CD14-positive monocyte (primary cell): ENCODE results near the gene NPIPA5. TPM values are rescaled to one million over a fixed set of nuclear protein-coding genes. Genes with fewer than 3 reads are reported as not detected.

Source experiments
- DNase-seq, 3 donors: peaks; one replicate each; pipeline ENCODE4 v3.0.0-alpha.2; 2011 to 2022
- H2AFZ ChIP-seq: 2 replicates; pipeline ENCODE4 v1.6.0; 2012; ENCODE audit warnings: mild to moderate bottlenecking, low read depth, low read length, inconsistent platforms; ENCODE audit not compliant: insufficient read depth, poor library complexity, severe bottlenecking
- H3K27ac ChIP-seq, 2 donors: 1 replicate in 1 of 2; 2 replicates in 1 of 2; pipeline ENCODE4 v1.5.1; 2012 to 2013; ENCODE audit warnings: low read length in 2 of 2, control low read depth in 1 of 2, inconsistent platforms in 1 of 2, low read depth in 1 of 2, mild to moderate bottlenecking in 1 of 2
- H3K27me3 ChIP-seq, 2 donors: one replicate each; pipeline versions ENCODE4 v1.6.0 to v1.6.1; 2011 to 2013; ENCODE audit warnings: low read length in 2 of 2; ENCODE audit not compliant: control insufficient read depth in 2 of 2, insufficient read depth in 2 of 2
- H3K36me3 ChIP-seq, 2 donors: replicated peaks in 1 of 2; 1 replicate in 1 of 2; 2 replicates in 1 of 2; pipeline versions ENCODE4 v1.5.1 to v1.6.1; 2012 to 2013; ENCODE audit warnings: low read length in 2 of 2, control low read depth in 1 of 2, inconsistent platforms in 1 of 2, mild to moderate bottlenecking in 1 of 2; ENCODE audit not compliant: insufficient read depth in 2 of 2, control insufficient read depth in 1 of 2
- H3K4me1 ChIP-seq, 2 donors: 1 replicate in 1 of 2; 2 replicates in 1 of 2; pipeline versions ENCODE4 v1.5.1 to v1.6.1; 2012 to 2013; ENCODE audit warnings: low read length in 2 of 2, control low read depth in 1 of 2, inconsistent platforms in 1 of 2, mild to moderate bottlenecking in 1 of 2, moderate library complexity in 1 of 2; ENCODE audit not compliant: insufficient read depth in 2 of 2, control insufficient read depth in 1 of 2
- H3K4me2 ChIP-seq: replicated peaks from 2 replicates; pipeline ENCODE3; 2012; ENCODE audit warnings: low read length, moderate library complexity, mild to moderate bottlenecking; ENCODE audit not compliant: poor library complexity, severe bottlenecking; ENCODE audit errors: extremely low read depth
- H3K4me3 ChIP-seq, 3 experiments: fragments of 200-600 bp in 1 of 3; sonication (generic) in 1 of 3; replicated peaks in 1 of 3; 1 replicate in 2 of 3; 2 replicates in 1 of 3; pipeline ENCODE4 v1.5.1; 2011 to 2013; ENCODE audit warnings: low read length in 3 of 3, mild to moderate bottlenecking in 3 of 3, control low read depth in 2 of 3, low read depth in 2 of 3, inconsistent platforms in 1 of 3, moderate library complexity in 1 of 3
- H3K79me2 ChIP-seq: 2 replicates; pipeline ENCODE4 v1.6.0; 2012; ENCODE audit warnings: mild to moderate bottlenecking, control low read depth, inconsistent platforms, low read length, moderate library complexity; ENCODE audit not compliant: insufficient read depth
- H3K9ac ChIP-seq: 2 replicates; pipeline ENCODE4 v1.6.0; 2017; ENCODE audit warnings: low read length, mild to moderate bottlenecking; ENCODE audit not compliant: insufficient read depth, poor library complexity, severe bottlenecking
- H3K9me3 ChIP-seq, 2 donors: replicated peaks in 1 of 2; 1 replicate in 1 of 2; 2 replicates in 1 of 2; pipeline versions ENCODE4 v1.5.1 to v1.6.1; 2012 to 2013; ENCODE audit warnings: low read length in 2 of 2, control low read depth in 1 of 2; ENCODE audit not compliant: control insufficient read depth in 1 of 2, insufficient read depth in 1 of 2
- H4K20me1 ChIP-seq: 2 replicates; pipeline ENCODE4 v1.6.0; 2012; ENCODE audit warnings: mild to moderate bottlenecking, low read length, control low read depth, moderate library complexity; ENCODE audit not compliant: insufficient read depth
- H3K27ac Mint-ChIP-seq, 7 donors: one replicate each; pipeline ENCODE4 v1.8.0; 2020; ENCODE audit warnings: mild to moderate bottlenecking in 7 of 7, mixed read lengths in 7 of 7, moderate library complexity in 6 of 7, inconsistent platforms in 2 of 7
- H3K27me3 Mint-ChIP-seq, 3 donors: one replicate each; pipeline ENCODE4 v1.8.0; 2021 to 2022; ENCODE audit warnings: low read depth in 3 of 3, mild to moderate bottlenecking in 3 of 3, mixed read lengths in 3 of 3, moderate library complexity in 3 of 3, inconsistent platforms in 1 of 3
- H3K36me3 Mint-ChIP-seq, 2 donors: one replicate each; pipeline ENCODE4 v1.8.0; 2020; ENCODE audit warnings: mixed read lengths in 2 of 2, inconsistent platforms in 1 of 2, mild to moderate bottlenecking in 1 of 2
- H3K4me1 Mint-ChIP-seq: one replicate; pipeline ENCODE4 v1.8.0; 2020; ENCODE audit warnings: mild to moderate bottlenecking, mixed read lengths
- H3K4me3 Mint-ChIP-seq, 2 donors: one replicate each; pipeline ENCODE4 v1.8.0; 2020; ENCODE audit warnings: mild to moderate bottlenecking in 2 of 2, mixed read lengths in 2 of 2, moderate library complexity in 1 of 2
- H3K9me3 Mint-ChIP-seq, 7 donors: one replicate each; pipeline ENCODE4 v1.8.0; 2020 to 2022; ENCODE audit warnings: mixed read lengths in 7 of 7, mild to moderate bottlenecking in 6 of 7, moderate library complexity in 6 of 7, inconsistent platforms in 2 of 7
- WGBS: methylation state at CpG from one replicate; pipeline ENCODE4 v1.1.5; 2013; ENCODE audit warnings: missing lambda C conversion rate; ENCODE audit not compliant: insufficient coverage; 5-methylcytosine and 5-hydroxymethylcytosine counted together
- intact Hi-C, 2 donors: fragments of 100-400 bp; cut with micrococcal nuclease; formaldehyde crosslinking; loops; one replicate each; pipeline versions ENCODE4 v1.15.0 to v1.15.1; 2023
- polyA plus RNA-seq, 3 donors: library from polyadenylated mRNA; depleted of rRNA in 1 of 3; unstranded in 2 of 3; stranded (reverse) in 1 of 3; fragments of 300-500 nt in 2 of 3; fragments of >200 nt in 1 of 3; fragmentation: Illumina TruSeq in 2 of 3; gene quantifications; 1 replicate in 2 of 3; 2 replicates in 1 of 3; pipeline ENCODE4 v1.2.3, GENCODE V29; 2012 to 2021
- TF ChIP-seq, protein P1 (sequence below): fragments of 200-600 bp; IDR thresholded peaks from one replicate; pipeline ENCODE4 v1.8.0; 2022; ENCODE audit warnings: antibody characterized with exemption, mild to moderate bottlenecking

The NPIPA5 gene
- polyA plus RNA-seq, 3 donors, result 16.2 TPM; not detected in 2

DNA sequence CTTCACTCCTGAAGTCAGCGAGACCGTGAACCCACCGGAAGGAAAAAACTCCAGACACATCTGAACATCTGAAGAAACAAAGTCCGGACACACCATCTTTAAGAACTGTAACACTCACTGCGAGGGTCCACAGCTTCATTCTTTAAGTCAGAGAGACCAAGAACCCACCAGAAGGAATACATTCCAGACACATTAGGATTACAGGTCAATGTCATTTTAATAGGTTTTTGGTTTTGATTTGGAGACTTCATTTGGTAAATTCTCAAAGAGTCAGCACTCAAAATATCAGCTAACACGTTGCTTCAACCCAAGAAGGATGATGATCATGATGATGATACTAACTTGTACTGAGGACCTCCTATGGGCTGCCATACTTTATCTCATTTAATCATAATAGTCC is 48.7 kb upstream of the NPIPA5 start:
- Histone ChIP-seq H3K9ac (no peak overlapping the region), H4K20me1 (no peaks in the 10 kb centered on the region), H3K79me2 (no peaks in the 10 kb centered on the region), H3K4me3 (no peak overlapping the region), H3K27me3 (no peaks in the 10 kb centered on the region), H3K36me3 (no peaks in the 10 kb centered on the region), H2AFZ (no peak overlapping the region), H3K9me3 (no peaks in the 10 kb centered on the region), H3K4me2 (no peak overlapping the region), H3K4me1 (no peaks in the 10 kb centered on the region), H3K27ac (no peak overlapping the region)
- Mint-ChIP-seq H3K4me3 (no peak overlapping the region), H3K4me1 (peaks cover 2% of the 10 kb centered on the region), H3K27ac (no peak overlapping the region), H3K27me3 (peaks cover 3 to 12% (median 3%) of the 10 kb centered on the region in 3 donors), H3K9me3 (peaks cover 0 to 2% (median 0%) of the 10 kb centered on the region in 7 donors), H3K36me3 (no peaks in the 10 kb centered on the region)
- WGBS, result 50% methylated on average over 2 of the region's 6 CpGs
- intact Hi-C loops, result loop anchor here (5.0 to 10.0 kb wide), 2 partner anchors 276 to 278 kb away; no protein-coding TSS in a partner anchor
- DNase-seq, result no peak
- TF ChIP-seq, protein P1, sequence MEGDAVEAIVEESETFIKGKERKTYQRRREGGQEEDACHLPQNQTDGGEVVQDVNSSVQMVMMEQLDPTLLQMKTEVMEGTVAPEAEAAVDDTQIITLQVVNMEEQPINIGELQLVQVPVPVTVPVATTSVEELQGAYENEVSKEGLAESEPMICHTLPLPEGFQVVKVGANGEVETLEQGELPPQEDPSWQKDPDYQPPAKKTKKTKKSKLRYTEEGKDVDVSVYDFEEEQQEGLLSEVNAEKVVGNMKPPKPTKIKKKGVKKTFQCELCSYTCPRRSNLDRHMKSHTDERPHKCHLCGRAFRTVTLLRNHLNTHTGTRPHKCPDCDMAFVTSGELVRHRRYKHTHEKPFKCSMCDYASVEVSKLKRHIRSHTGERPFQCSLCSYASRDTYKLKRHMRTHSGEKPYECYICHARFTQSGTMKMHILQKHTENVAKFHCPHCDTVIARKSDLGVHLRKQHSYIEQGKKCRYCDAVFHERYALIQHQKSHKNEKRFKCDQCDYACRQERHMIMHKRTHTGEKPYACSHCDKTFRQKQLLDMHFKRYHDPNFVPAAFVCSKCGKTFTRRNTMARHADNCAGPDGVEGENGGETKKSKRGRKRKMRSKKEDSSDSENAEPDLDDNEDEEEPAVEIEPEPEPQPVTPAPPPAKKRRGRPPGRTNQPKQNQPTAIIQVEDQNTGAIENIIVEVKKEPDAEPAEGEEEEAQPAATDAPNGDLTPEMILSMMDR, result no peak

DNA sequence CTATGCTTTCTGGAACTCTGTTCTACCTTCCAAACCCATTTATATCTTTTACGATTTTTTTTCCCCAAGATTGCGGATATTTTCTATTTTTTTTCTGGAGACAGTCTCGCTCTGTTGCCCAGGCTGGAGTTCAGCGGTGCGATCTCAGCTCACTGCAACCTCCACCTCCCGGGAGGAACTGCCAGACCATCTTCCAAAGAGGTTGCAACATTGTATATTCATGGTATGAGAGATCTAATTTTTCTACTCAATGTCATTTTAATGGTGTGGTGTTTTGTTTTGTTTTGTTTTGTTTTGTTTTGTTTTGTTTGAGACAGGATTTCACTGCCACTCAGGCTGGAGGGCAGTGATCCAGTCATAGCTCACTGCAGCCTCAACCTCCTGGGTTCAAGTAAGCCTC is 47.8 kb upstream of the NPIPA5 start:
- intact Hi-C loops, result loop anchor here (5.0 to 10.0 kb wide), 2 partner anchors 276 to 279 kb away; no protein-coding TSS in a partner anchor
- Histone ChIP-seq H3K4me2 (no peak overlapping the region), H3K9ac (no peak overlapping the region), H3K4me3 (no peak overlapping the region), H3K79me2 (no peaks in the 10 kb centered on the region), H2AFZ (no peak overlapping the region), H3K9me3 (no peaks in the 10 kb centered on the region), H3K27ac (no peak overlapping the region), H4K20me1 (no peaks in the 10 kb centered on the region), H3K27me3 (no peaks in the 10 kb centered on the region), H3K36me3 (no peaks in the 10 kb centered on the region), H3K4me1 (no peaks in the 10 kb centered on the region)
- Mint-ChIP-seq H3K36me3 (no peaks in the 10 kb centered on the region), H3K9me3 (peaks cover 0 to 2% (median 0%) of the 10 kb centered on the region in 7 donors), H3K27me3 (peaks cover 3 to 14% (median 3%) of the 10 kb centered on the region in 3 donors), H3K4me1 (peaks cover 2% of the 10 kb centered on the region), H3K27ac (no peak overlapping the region), H3K4me3 (no peak overlapping the region)
- TF ChIP-seq, protein P1, result no peak
- no peak for DNase-seq
- 90% methylated on average over 3 of the region's 6 CpGs for WGBS
